Measurements from ENCODE around the gene FZD7. TPM values are rescaled to one million over a fixed set of nuclear protein-coding genes. Genes with fewer than 3 reads are reported as not detected.
A peak's percentile ranks its signal among the peaks of the same experiment; 100 is the strongest.

Gene FZD7
- total and polyA plus RNA-seq, 2 experiments from 2014 or later: 9.4 to 21.8 TPM

DNA sequence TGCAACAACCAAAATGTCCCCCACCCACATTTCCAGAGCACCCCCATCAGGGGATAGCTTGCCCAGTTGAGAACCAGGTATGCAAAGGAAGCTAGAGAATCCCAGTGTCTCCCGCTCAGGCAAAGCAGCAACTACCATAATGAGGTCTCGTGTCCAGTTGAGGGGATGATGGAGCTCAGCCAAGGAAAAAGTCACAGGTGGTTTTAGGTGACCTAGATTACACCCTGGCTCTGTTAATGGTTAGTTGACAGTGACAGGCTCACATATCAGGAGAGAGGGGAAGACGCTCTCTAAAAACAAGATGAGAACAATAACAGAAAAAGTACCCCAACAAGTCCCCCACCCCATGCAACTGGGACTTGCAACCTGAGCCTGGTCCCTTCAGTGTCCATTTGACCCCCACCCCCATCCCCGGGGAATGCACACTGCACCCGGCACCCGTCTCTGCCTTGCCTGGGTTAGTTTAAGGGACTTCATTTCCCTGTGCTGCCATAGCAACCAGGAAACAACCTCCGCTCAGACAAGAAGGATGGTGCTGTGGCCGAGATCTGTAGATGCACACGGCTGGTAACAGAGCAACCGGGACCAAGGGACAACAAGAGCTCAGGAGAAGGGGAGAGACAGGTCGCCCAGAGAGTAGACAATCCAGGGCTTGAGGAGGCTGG, 39.2 kb downstream of the FZD7 start, which contains the start of gene KIAA2012:
Gene KIAA2012 (plus strand): TSS at position 519 of the 665 bp plus-strand sequence. CDS start 373 bp downstream, outside the sequence.
- Histone ChIP-seq H3K4me1 (ENCODE audit: low read depth) (peaks cover 9% of the 10 kb centered on the region), H3K27me3 (no peaks in the 10 kb centered on the region), H3K9me3 (ENCODE audit: low read depth) (no peaks in the 10 kb centered on the region), H3K36me3 (no peaks in the 10 kb centered on the region), H3K4me3 (no peak within 1 kb of the TSS), H3K27ac (no peak within 1 kb of the TSS)
- no peak for DNase-seq (ENCODE audit: low read depth in 1 of 2, low spot score in 1 of 2)
- TF ChIP-seq, protein P1, sequence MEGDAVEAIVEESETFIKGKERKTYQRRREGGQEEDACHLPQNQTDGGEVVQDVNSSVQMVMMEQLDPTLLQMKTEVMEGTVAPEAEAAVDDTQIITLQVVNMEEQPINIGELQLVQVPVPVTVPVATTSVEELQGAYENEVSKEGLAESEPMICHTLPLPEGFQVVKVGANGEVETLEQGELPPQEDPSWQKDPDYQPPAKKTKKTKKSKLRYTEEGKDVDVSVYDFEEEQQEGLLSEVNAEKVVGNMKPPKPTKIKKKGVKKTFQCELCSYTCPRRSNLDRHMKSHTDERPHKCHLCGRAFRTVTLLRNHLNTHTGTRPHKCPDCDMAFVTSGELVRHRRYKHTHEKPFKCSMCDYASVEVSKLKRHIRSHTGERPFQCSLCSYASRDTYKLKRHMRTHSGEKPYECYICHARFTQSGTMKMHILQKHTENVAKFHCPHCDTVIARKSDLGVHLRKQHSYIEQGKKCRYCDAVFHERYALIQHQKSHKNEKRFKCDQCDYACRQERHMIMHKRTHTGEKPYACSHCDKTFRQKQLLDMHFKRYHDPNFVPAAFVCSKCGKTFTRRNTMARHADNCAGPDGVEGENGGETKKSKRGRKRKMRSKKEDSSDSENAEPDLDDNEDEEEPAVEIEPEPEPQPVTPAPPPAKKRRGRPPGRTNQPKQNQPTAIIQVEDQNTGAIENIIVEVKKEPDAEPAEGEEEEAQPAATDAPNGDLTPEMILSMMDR (IDR thresholded peaks at IDR 0.05; ENCODE audit: low read depth, low read length): no peak

DNA sequence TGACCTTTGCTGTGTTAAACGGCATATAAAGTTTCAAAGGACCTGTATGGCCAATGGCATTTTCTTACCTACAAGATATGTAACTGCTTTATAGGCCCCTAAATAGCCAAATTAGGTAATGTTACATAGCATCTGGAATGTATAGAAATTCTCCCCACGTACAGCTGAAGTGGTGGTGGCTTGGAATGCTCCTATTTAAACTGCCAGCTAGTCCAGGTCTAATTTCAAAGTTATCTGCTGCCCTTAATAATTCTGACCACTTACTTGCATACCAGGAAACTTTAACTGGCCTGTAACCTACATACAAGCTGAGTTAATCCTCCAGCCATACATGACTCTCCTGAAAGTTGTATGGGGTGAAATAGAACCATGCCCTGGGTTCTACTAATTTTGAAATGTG, 40.7 kb downstream of the FZD7 start:
- Histone ChIP-seq H3K4me3 (no peak overlapping the region), H3K27me3 (no peaks in the 10 kb centered on the region), H3K9me3 (ENCODE audit: low read depth) (no peaks in the 10 kb centered on the region), H3K27ac (no peak overlapping the region), H3K36me3 (no peaks in the 10 kb centered on the region), H3K4me1 (ENCODE audit: low read depth) (peaks cover 9% of the 10 kb centered on the region)
- TF ChIP-seq, protein P1 (IDR thresholded peaks at IDR 0.05; ENCODE audit: low read depth, low read length): no peak
- DNase-seq (ENCODE audit: low read depth in 1 of 2, low spot score in 1 of 2): peak in 1 of 2 donors; percentile 37

DNA sequence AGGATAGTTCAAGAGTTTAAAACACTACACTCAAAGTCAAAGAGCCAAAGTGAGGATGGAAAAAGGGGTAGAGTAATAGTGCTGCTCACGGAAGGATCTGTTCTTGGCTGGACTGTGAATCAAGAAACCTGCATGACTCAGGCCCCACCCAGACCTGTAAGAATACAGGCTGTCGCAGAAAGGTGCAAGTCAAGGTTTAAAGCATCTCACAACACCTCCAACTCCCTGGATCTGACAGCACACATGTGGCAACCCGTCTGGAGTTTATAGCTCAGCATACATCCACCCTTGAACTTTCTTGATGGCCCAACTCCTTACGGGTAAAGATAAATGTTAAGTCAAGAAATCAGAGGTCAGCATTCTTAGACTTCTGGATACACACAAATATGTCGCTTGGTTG, 45.7 kb downstream of the FZD7 start:
- Histone ChIP-seq H3K9me3 (ENCODE audit: low read depth) (no peaks in the 10 kb centered on the region), H3K4me3 (no peak overlapping the region), H3K27ac (no peak overlapping the region), H3K36me3 (no peaks in the 10 kb centered on the region), H3K27me3 (no peaks in the 10 kb centered on the region), H3K4me1 (ENCODE audit: low read depth) (peaks cover under 1% of the 10 kb centered on the region)
- TF ChIP-seq, protein P1 (IDR thresholded peaks at IDR 0.05; ENCODE audit: low read depth, low read length): no peak
- no peak for DNase-seq (ENCODE audit: low read depth in 1 of 2, low spot score in 1 of 2)

DNA sequence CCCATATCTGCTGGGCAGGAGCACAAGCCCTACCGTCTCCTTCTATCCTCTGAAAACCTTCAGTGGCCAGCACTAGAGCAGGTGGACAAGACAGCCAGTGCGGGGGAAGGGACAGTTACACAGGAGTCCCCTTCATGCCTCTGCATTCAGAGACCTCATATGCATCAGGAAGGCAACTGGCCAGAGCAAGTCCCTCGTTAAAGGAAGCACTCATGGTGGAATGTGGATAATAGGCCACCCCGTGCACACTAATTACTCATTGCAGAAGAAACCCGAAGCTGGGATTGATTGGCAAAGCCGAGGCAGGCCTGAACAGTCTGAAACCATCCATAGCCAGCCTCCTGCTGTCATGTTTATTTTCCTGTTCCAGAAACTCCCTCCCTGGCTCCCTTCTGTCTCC, 50.6 kb downstream of the FZD7 start:
- peak in 1 of 2 donors; percentile 26 for DNase-seq (ENCODE audit: low read depth in 1 of 2, low spot score in 1 of 2)
- H3K27me3 ChIP-seq: no peaks in the 10 kb centered on the region
- no peak overlapping the region for H3K4me3 ChIP-seq
- no peak overlapping the region for H3K27ac ChIP-seq
- H3K36me3 ChIP-seq: no peaks in the 10 kb centered on the region
- peaks cover 3% of the 10 kb centered on the region for H3K4me1 ChIP-seq (ENCODE audit: low read depth)
- TF ChIP-seq, protein P1 (IDR thresholded peaks at IDR 0.05; ENCODE audit: low read depth, low read length): no peak
- no peaks in the 10 kb centered on the region for H3K9me3 ChIP-seq (ENCODE audit: low read depth)

Other genes with a start within 250 kb of the FZD7 start
- gene CDK15, start 227.3 kb upstream of the FZD7 start, total RNA-seq: not detected in 2 replicates
- gene CDK15, start 227.3 kb upstream of the FZD7 start, polyA plus RNA-seq: not detected in 2 replicates
- gene KIAA2012, start 39.4 kb downstream of the FZD7 start, total RNA-seq: 0.21 TPM in 1 of 2 replicates, not detected in the other
- gene KIAA2012, start 39.4 kb downstream of the FZD7 start, polyA plus RNA-seq: 0.05 and 0.24 TPM in 2 replicates
- gene SUMO1, start 204.7 kb downstream of the FZD7 start, total RNA-seq: 80.9 and 94.6 TPM in 2 replicates
- gene SUMO1, start 204.7 kb downstream of the FZD7 start, polyA plus RNA-seq: 202 and 217 TPM in 2 replicates
- gene NOP58, start 231.9 kb downstream of the FZD7 start, total RNA-seq: 48.7 and 75.0 TPM in 2 replicates
- gene NOP58, start 231.9 kb downstream of the FZD7 start, polyA plus RNA-seq: 66.3 and 72.8 TPM in 2 replicates